Neural progenitor cell (in vitro differentiated cells): ENCODE results near the gene IGFLR1. TPM values are rescaled to one million over a fixed set of nuclear protein-coding genes. Genes with fewer than 3 reads are reported as not detected.
"Not testable (repeated sequence)": the region's sequence is repeated elsewhere in the genome, so short reads cannot be mapped to it uniquely, and the experiment has no call there.

Experiments used
- DNase-seq: peaks from one replicate; pipeline ENCODE4 v3.0.0-alpha.2; 2016; ENCODE audit warnings: low spot score
- H2AFZ ChIP-seq: fragments of 200-600 bp; sonication (generic); replicated peaks from 2 replicates; pipeline ENCODE4 v1.6.1; 2016; ENCODE audit warnings: antibody characterized with exemption
- H3F3A ChIP-seq: fragments of 200-600 bp; sonication (generic); 2 replicates; pipeline ENCODE4 v1.6.1; 2016; ENCODE audit warnings: antibody characterized with exemption, low read depth
- H3K27ac ChIP-seq: fragments of 200-600 bp; sonication (generic); 2 replicates; pipeline ENCODE4 v1.5.1; 2016; ENCODE audit warnings: mild to moderate bottlenecking
- H3K27me3 ChIP-seq: fragments of 200-600 bp; sonication (generic); 2 replicates; pipeline ENCODE4 v1.6.1; 2016; ENCODE audit warnings: mild to moderate bottlenecking, moderate library complexity
- H3K36me3 ChIP-seq: fragments of 200-600 bp; sonication (generic); 2 replicates; pipeline ENCODE4 v1.5.1; 2016
- H3K4me1 ChIP-seq: fragments of 200-600 bp; sonication (generic); 2 replicates; pipeline ENCODE4 v1.6.1; 2016; ENCODE audit warnings: mixed run types
- H3K4me2 ChIP-seq: fragments of 200-600 bp; sonication (generic); 2 replicates; pipeline ENCODE4 v1.6.1; 2016
- H3K4me3 ChIP-seq: fragments of 200-600 bp; sonication (generic); 2 replicates; pipeline ENCODE4 v1.5.1; 2016
- H3K79me2 ChIP-seq: fragments of 200-600 bp; sonication (generic); 2 replicates; pipeline ENCODE4 v1.6.1; 2016; ENCODE audit warnings: low read depth
- H3K9ac ChIP-seq: fragments of 200-600 bp; sonication (generic); 2 replicates; pipeline ENCODE4 v1.6.1; 2016
- H3K9me3 ChIP-seq: fragments of 200-600 bp; sonication (generic); 2 replicates; pipeline ENCODE4 v1.5.1; 2016; ENCODE audit warnings: low read depth
- H4K20me1 ChIP-seq: fragments of 200-600 bp; sonication (generic); 2 replicates; pipeline ENCODE4 v1.6.1; 2016; ENCODE audit warnings: low read depth
- H3K27ac Mint-ChIP-seq: 3 replicates; pipeline ENCODE4 v1.8.0; 2021; ENCODE audit warnings: mixed read lengths
- H3K27me3 Mint-ChIP-seq: 2 replicates; pipeline ENCODE4 v1.8.0; 2022; ENCODE audit warnings: low read depth, mild to moderate bottlenecking, inconsistent platforms, moderate library complexity, mixed read lengths; ENCODE audit not compliant: insufficient read depth
- H3K36me3 Mint-ChIP-seq: 3 replicates; pipeline ENCODE4 v1.8.0; 2021; ENCODE audit warnings: mixed read lengths
- H3K4me1 Mint-ChIP-seq: 3 replicates; pipeline ENCODE4 v1.8.0; 2021; ENCODE audit warnings: mixed read lengths
- H3K4me3 Mint-ChIP-seq: 3 replicates; pipeline ENCODE4 v1.8.0; 2021; ENCODE audit warnings: mild to moderate bottlenecking, moderate library complexity, mixed read lengths
- H3K9me3 Mint-ChIP-seq: 3 replicates; pipeline ENCODE4 v1.8.0; 2020; ENCODE audit warnings: mixed read lengths
- EZH2 ChIP-seq: fragments of 200-600 bp; sonication (generic); IDR thresholded peaks from 2 replicates; pipeline ENCODE4 v1.6.1; 2017; ENCODE audit warnings: antibody characterized with exemption, mild to moderate bottlenecking, moderate library complexity
- EZH2phosphoT487 ChIP-seq: fragments of 200-600 bp; sonication (generic); IDR thresholded peaks from 2 replicates; pipeline ENCODE4 v1.6.1; 2017; ENCODE audit warnings: antibody characterized with exemption
- total RNA-seq: library from RNA; depleted of rRNA; stranded (reverse); fragments of >200 nt; gene quantifications from 2 replicates; pipeline ENCODE4 v1.2.3, GENCODE V29; 2015; ENCODE audit warnings: low replicate concordance
- TF ChIP-seq, protein P1 (sequence below): fragments of 200-600 bp; sonication (generic); IDR thresholded peaks from 2 replicates; pipeline ENCODE4 v1.5.1; 2017; ENCODE audit warnings: antibody characterized with exemption, mild to moderate bottlenecking

IGFLR1 gene
- total RNA-seq, 1 donor from 2014 or later = 5.0 TPM

DNA sequence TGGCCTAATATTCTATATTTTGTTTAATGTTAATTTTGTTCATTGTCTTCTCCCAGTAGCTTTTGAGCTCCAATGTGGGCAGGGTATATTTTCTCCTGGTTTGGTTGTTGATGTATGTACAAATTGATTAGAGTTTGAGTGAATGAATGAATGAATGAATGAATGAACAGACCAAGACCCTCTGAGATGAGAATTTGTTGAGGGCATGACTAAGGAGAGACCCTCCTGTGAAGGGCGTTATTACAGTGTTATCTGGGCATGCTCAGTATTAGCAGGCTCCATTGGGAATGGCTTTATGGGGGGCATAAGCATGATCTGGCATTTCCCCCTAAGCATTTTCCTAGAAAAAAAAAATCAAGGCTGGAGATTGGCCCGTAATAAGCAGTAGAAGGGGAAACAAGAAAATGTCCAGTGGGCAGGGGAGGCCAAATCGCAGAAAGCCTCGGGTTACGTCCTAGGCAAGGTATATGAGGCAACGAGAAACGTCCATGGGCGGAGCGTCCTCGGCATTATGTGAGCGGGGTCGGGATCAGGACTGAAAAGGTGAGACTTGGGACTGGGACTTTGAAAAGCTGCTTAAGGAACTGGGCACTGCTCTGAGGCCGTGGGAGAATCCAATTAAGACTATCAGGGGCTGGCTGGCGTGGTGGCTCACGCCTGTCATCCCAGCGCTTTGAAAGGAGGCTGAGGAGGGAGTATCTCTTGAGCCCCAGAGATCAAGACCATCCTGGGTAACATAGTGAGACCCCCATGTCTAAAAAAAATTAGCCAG is 32.2 kb upstream of the IGFLR1 start:
- Histone ChIP-seq H3K4me3 (peak overlapping the region; percentile 69), H3K9ac (no peak overlapping the region), H3F3A (peaks cover 21% of the 10 kb centered on the region), H3K79me2 (no peaks in the 10 kb centered on the region), H3K9me3 (no peaks in the 10 kb centered on the region), H2AFZ (no peak overlapping the region), H3K4me1 (peaks cover 23% of the 10 kb centered on the region), H3K27ac (no peak overlapping the region), H3K4me2 (peak overlapping the region; percentile 65), H3K27me3 (peaks cover 22% of the 10 kb centered on the region), H4K20me1 (peaks cover 28% of the 10 kb centered on the region), H3K36me3 (no peaks in the 10 kb centered on the region)
- peak; percentile 61 for DNase-seq
- Mint-ChIP-seq H3K4me1 (peaks cover 24% of the 10 kb centered on the region), H3K36me3 (peaks cover 5% of the 10 kb centered on the region), H3K27me3 (peaks cover 7% of the 10 kb centered on the region), H3K9me3 (no peaks in the 10 kb centered on the region), H3K4me3 (peak overlapping the region; percentile 89), H3K27ac (no peak overlapping the region)
- TF ChIP-seq EZH2 = no peak
- no peak for TF ChIP-seq EZH2phosphoT487
- TF ChIP-seq, protein P1, sequence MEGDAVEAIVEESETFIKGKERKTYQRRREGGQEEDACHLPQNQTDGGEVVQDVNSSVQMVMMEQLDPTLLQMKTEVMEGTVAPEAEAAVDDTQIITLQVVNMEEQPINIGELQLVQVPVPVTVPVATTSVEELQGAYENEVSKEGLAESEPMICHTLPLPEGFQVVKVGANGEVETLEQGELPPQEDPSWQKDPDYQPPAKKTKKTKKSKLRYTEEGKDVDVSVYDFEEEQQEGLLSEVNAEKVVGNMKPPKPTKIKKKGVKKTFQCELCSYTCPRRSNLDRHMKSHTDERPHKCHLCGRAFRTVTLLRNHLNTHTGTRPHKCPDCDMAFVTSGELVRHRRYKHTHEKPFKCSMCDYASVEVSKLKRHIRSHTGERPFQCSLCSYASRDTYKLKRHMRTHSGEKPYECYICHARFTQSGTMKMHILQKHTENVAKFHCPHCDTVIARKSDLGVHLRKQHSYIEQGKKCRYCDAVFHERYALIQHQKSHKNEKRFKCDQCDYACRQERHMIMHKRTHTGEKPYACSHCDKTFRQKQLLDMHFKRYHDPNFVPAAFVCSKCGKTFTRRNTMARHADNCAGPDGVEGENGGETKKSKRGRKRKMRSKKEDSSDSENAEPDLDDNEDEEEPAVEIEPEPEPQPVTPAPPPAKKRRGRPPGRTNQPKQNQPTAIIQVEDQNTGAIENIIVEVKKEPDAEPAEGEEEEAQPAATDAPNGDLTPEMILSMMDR = no peak

DNA sequence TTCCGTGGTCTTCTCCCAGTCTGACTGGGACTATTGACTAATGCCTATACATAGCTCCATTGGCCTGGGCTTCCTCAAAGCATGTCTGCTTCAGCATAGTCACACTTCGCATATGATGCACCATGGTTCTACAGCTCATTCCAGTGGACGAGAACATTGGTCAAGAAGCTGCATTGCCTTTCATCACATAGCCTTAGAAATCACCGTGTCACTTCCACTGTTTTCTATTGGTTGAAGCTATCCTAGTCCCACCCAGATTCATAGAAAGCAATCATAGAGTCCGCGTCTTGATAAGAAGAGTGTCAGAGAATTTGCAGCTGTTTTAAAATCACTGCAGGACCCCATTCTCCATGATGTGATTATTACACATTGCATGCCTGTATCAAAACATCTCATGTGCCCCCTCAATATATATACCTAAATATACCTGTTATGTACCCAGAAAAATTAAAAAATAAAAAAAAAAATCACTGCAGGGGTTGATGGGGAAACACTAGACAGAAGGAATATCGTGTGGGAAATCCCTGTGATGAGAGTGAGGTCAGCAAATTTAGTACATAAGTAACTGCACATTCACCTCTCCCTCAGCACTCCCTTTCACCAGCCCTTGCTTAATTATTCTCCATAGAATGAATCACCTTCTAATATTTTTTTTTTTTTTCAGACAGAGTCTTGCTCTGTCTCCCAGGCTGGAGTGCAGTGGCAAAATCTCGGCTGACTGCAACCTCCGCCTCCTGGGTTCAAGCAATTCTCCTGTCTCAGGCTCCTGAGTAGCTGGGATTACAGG is 31.0 kb upstream of the IGFLR1 start:
- TF ChIP-seq EZH2 (no peak), EZH2phosphoT487 (no peak)
- TF ChIP-seq, protein P1 = no peak
- H3K9me3 Mint-ChIP-seq = no peaks in the 10 kb centered on the region
- no peaks in the 10 kb centered on the region for H3K79me2 ChIP-seq
- H3K27me3 Mint-ChIP-seq = peaks cover 7% of the 10 kb centered on the region
- H3F3A ChIP-seq = peaks cover 21% of the 10 kb centered on the region
- H3K27me3 ChIP-seq = peaks cover 22% of the 10 kb centered on the region
- no peak overlapping the region for H3K4me3 Mint-ChIP-seq
- H3K36me3 ChIP-seq = no peaks in the 10 kb centered on the region
- peaks cover 31% of the 10 kb centered on the region for H4K20me1 ChIP-seq
- no peak overlapping the region for H3K9ac ChIP-seq
- H3K36me3 Mint-ChIP-seq = peaks cover 8% of the 10 kb centered on the region
- no peak for DNase-seq
- peaks cover 27% of the 10 kb centered on the region for H3K4me1 Mint-ChIP-seq
- H3K27ac Mint-ChIP-seq = no peak overlapping the region
- H3K4me1 ChIP-seq = peaks cover 23% of the 10 kb centered on the region
- H3K4me2 ChIP-seq = no peak overlapping the region
- H3K27ac ChIP-seq = no peak overlapping the region
- no peak overlapping the region for H3K4me3 ChIP-seq
- no peak overlapping the region for H2AFZ ChIP-seq
- no peaks in the 10 kb centered on the region for H3K9me3 ChIP-seq

DNA sequence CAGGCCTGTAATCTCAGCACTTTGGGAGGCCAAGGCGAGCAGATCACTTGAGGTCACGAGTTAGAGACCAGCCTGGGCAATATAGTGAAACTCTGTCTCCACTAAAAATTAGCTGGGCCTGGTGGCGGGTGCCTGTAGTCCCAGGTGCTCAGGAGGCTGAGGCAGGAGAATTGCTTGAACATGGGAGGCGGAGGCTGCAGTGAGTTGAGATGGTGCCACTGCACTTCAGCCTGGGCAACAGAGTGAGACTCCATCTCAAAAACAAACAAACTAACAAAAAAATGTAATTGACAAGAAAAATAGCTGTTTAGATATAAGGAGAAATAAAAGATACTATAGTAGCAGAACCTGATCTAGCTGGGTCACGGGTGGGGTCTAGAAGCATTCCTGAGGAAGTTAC is 30.1 kb upstream of the IGFLR1 start:
- not testable (repeated sequence) for H2AFZ ChIP-seq, H3K27ac ChIP-seq, H3K9ac ChIP-seq, H3K9me3 Mint-ChIP-seq, H3K9me3 ChIP-seq, H3K4me2 ChIP-seq, H3K4me3 ChIP-seq, H3K36me3 Mint-ChIP-seq, H3K4me3 Mint-ChIP-seq, H3K27ac Mint-ChIP-seq, DNase-seq, H3K36me3 ChIP-seq, H3K79me2 ChIP-seq, H3K27me3 Mint-ChIP-seq
- H3K4me1 Mint-ChIP-seq = peaks cover 31% of the 10 kb centered on the region
- Histone ChIP-seq H3F3A (peaks cover 21% of the 10 kb centered on the region), H4K20me1 (peaks cover 34% of the 10 kb centered on the region), H3K4me1 (peaks cover 25% of the 10 kb centered on the region), H3K27me3 (peaks cover 22% of the 10 kb centered on the region)

DNA sequence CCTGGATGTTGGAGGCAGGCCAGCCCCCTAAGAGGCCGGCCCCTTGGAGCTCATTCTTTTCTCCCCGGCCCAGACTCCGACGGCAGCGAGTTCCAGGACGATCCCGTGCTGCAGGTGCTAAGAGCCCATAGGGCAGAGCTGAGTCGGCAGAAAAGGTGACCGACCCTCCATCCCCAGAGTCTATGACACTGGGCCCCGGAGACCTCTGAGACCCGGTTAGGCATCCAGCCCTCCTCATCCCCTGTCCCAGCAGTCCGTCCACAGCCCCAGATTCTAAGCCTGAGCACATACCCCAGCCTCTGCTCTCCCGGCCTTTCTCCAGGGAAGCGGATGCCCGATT is 25.8 kb upstream of the IGFLR1 start:
- peaks cover 13% of the 10 kb centered on the region for H4K20me1 ChIP-seq
- no peak overlapping the region for H2AFZ ChIP-seq
- H3K36me3 ChIP-seq = no peaks in the 10 kb centered on the region
- Mint-ChIP-seq H3K27ac (no peak overlapping the region), H3K4me1 (peaks cover 10% of the 10 kb centered on the region), H3K9me3 (no peaks in the 10 kb centered on the region), H3K4me3 (no peak overlapping the region), H3K36me3 (peaks cover 11% of the 10 kb centered on the region), H3K27me3 (peaks cover 2% of the 10 kb centered on the region)
- no peaks in the 10 kb centered on the region for H3K79me2 ChIP-seq
- no peak overlapping the region for H3K9ac ChIP-seq
- peaks cover 4% of the 10 kb centered on the region for H3K27me3 ChIP-seq
- DNase-seq = no peak
- H3K27ac ChIP-seq = no peak overlapping the region
- peaks cover 5% of the 10 kb centered on the region for H3K4me1 ChIP-seq
- no peaks in the 10 kb centered on the region for H3F3A ChIP-seq
- H3K9me3 ChIP-seq = no peaks in the 10 kb centered on the region
- no peak overlapping the region for H3K4me2 ChIP-seq
- H3K4me3 ChIP-seq = no peak overlapping the region
- TF ChIP-seq, protein P1 = no peak
- TF ChIP-seq EZH2 = no peak
- no peak for TF ChIP-seq EZH2phosphoT487
